Retina (tissue), 1 donor: ENCODE measurements around the gene IQCK.
A peak's percentile ranks its signal among the peaks of the same experiment; 100 is the strongest.

ENCODE experiments used
- DNase-seq: peaks from one replicate; pipeline ENCODE4 v3.0.0-alpha.2; 2016

Gene IQCK

DNA sequence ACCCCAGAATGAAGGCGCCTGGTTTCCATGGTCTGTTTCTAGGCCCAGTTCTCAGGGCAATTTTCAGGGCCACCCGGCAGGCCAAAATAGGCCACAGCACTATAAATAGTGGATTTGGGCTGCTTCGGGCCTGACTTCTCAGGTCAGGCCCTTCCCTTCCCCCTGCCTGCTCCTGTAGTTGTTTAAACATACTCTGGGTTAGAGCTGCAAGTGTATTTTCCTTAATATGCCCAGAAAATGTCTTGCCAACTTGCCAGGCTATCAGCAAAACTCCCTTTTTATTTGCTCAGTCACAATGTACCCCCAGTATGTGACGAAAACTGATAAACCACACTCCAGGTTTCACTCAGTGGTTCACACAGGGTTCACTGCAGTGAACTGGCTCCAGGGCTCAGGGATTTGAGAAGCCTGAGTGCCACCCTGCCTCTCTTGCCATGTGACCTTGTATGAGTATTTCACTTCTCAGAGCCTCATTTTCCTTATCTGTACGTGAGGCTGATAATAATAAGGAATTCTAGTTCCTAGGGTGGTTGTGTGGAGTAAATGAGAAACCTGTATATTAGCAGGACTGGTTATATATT is 90.1 kb downstream of the IQCK start:
- DNase-seq = peak; percentile 12

- DNase-seq = no peak
These were observed 91.1 kb downstream of the IQCK start for GRCh38 chr16:19809121-19809635.

- no peak for DNase-seq
These were observed 91.6 kb downstream of the IQCK start for GRCh38 chr16:19809693-19810092.

DNA sequence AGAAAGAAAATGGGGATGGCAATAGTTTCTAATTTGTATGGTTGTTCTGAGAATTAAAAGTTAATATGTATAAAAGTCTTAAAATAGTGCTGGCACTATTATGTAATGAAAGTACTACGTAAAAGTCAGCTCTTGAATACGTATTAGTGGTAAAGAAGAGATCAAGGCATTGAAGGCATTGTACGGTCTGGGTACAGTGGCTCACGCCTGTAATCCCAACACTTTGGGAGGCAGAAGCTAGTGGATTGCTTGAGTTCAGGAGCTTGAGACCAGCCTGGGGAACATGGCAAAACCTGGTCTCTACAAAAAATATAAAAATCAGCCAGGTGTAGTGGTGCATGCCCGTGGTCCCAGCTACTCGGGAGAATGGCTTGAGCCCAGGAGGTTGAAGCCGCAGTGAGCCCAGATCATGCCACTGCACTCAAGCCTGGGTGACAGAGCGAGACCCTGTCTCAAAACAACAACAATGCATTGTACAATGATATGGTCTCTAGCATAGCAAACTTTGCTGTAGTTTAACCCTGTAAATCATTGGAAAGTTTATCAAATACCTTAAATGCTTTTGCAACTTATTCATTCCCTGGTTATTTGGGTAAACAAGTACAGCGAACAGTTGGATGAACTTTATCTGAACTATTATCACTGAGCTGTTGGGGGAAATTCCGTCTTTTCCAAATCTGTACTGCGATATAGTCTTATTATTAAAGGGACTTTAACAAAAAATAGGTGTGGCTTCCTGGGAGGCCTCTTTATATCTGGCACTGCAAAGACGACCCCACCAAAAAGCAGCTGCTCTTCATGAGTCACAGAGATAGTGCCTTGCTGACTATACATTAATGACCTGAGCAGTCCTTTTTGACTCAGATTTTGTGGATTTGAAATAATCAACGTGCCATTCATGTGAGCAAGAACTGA is 93.0 kb downstream of the IQCK start:
- no peak for DNase-seq

GRCh38 chr16:19812986-19813385 is 94.9 kb downstream of the IQCK start:
- DNase-seq = no peak

DNA sequence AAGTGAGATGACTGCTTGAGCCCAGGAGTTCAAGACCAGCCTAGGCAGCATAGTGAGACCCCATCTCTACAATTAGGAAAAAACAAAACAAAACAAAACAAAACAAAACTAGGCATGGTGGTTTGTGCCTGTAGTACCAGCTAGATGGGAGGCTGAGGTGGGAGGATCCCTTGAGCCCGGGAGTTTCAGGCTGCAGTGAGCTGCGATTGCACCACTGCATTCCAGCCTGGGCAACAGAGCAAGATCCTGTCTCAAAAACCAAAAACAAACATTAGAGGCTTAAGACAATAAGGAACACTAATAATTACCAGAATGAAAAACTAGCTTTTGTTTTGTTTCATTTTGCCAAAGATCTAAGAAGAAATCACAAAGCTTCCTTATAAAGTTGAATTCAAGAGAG is 97.3 kb downstream of the IQCK start:
- no peak for DNase-seq

DNA sequence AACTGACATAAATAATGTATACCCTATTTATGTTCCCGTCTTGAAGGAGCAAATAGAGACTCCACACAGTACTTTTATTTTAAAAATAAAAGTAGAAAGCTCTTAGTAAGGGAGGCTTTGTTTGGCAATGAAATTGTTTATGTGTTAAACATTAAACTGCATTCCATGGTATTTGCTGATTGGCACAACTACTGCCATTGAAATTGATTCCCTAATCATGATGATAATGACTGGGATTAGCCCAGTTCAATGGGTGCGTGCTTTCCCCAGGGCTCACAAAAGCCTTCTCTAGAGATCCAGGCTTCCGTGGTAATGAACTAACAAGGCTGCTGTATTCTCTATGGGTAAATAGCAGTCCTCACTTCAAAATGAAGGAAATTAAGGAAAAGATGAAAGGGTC is 99.1 kb downstream of the IQCK start:
- DNase-seq = no peak

GRCh38 chr16:19817875-19818274 is 99.8 kb downstream of the IQCK start:
- DNase-seq = no peak

DNA sequence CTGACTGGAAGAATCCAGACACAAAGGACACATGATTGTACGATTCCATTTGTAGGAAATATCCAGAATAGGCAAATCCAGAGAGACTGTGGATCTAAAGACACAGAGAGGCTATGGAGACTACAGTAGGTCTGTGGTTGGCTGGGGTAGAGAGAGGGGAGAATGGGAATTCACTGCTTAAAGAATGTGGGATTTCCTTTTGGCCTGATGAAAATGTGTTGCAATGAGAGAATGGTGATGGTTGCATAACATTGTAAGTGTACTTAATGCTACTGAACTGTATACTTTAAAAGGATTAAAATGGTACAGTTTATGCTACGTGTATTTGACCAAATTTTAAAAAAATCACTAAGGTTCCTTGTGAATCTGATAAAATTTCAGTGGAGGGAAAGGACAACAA is 104.5 kb downstream of the IQCK start:
- no peak for DNase-seq

DNA sequence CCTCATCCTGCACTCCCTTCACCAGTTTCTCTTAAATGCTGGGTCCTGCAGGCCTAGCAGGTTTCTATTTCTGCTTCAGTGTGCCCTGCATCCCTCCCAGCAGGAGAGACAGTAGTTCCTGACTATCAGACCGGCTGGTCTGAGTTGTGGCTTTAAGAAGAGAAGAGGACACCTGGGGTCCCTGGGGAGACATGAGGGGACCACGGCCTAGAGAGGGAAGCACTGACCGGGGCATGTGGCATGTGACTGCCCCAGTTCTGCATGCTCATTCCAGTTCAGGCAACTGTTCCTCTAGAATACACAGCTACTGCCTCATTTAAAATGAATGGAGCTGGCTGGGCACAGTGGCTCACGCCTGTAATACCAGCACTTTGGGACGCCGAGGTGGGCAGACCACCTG is 105.3 kb downstream of the IQCK start:
- DNase-seq = no peak

DNA sequence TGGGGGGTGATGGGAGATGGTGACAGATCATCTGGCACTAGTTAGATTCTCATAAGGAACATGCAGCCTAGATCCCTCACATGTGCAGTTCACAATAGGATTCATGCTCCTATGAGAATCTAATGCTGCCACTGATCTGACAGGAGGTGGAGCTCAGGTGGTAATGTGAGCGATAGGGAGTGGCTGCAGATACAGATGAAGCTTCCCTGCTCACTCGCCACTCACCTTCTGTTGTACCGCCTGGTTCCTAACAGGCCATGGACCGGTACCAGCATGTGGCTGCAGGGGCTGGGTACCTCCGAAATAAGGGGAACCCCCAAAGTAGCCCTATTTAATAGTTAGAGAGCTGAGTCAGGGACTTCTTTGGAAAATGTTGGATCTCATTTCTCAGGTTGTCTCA is 106.1 kb downstream of the IQCK start:
- no peak for DNase-seq

GRCh38 chr16:19829844-19830692 is 112.0 kb downstream of the IQCK start:
- no peak for DNase-seq

DNA sequence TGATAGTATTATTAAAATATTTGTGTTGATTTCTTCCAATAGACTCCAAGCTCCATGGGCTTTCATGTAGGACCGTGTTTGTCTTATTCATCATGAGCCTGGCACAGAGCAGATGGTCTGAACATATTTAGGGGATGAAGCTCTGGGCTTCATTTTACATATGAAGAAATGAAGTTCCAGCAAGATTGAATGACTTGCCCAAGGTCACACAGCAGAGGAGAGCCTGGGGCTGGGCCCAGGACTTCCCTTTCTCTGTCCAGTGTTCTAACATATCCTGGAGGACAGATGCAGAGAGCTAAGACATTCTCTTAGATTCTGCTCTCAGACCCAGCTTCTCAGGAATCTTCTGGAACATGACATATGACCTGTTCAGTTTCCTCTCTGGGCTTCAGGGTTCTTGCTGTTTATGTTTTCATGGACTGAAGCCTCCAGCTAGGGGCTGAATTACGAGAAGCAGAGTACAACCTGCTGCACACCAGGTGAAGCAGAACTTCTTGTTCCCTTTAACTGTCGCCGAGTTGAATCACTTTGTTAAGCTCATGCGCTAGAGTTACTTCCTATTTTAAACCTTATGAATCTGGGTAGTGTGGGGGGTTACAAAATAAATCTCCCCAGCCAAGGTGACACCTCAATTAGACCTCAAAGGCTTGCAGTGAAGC is 113.0 kb downstream of the IQCK start:
- DNase-seq = no peak

- no peak for DNase-seq
These were observed 113.6 kb downstream of the IQCK start for GRCh38 chr16:19831678-19832077.

GRCh38 chr16:19833176-19833575 is 115.1 kb downstream of the IQCK start:
- DNase-seq = no peak

GRCh38 chr16:19833581-19833980 is 115.5 kb downstream of the IQCK start:
- DNase-seq = no peak

DNA sequence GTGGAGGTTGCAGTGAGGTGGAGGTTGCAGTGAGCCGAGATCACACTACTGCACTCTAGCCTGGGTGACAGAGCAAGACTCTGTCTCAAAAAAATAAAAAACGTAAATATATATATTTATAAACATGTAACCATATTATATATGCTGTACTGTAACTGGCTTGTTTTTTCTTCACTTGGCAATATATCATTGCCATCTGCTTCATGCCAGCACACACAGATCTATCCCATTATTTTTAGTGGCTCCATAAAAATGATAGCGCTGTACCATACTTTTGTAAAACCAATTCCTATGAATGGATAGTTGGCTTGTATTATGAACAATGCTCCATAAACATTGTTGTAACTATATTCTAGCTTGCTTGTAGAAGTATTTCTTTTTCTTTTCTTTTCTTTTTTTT is 117.1 kb downstream of the IQCK start:
- DNase-seq = no peak

DNA sequence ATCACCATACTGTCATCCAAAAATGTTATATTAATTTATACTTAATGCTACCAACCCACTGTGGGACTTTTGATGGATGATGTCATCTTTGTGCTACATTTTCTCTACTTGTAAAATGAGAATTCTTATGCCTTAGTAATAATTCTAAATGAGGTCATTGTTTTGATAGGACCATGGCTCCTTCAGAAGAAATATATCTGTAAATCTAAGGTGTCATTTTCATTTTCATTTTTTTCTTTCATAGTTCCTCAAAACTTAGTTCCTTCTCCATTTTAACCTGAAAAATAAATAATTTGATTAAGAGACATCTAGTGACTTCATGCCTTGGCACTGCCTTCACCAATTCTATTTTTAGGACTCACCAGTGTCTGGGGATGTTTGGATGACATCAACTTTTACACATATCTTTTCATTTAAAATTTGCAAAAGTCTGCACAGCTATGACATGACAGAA is 117.9 kb downstream of the IQCK start:
- no peak for DNase-seq

GRCh38 chr16:19837331-19837980 is 119.4 kb downstream of the IQCK start:
- DNase-seq = no peak

DNA sequence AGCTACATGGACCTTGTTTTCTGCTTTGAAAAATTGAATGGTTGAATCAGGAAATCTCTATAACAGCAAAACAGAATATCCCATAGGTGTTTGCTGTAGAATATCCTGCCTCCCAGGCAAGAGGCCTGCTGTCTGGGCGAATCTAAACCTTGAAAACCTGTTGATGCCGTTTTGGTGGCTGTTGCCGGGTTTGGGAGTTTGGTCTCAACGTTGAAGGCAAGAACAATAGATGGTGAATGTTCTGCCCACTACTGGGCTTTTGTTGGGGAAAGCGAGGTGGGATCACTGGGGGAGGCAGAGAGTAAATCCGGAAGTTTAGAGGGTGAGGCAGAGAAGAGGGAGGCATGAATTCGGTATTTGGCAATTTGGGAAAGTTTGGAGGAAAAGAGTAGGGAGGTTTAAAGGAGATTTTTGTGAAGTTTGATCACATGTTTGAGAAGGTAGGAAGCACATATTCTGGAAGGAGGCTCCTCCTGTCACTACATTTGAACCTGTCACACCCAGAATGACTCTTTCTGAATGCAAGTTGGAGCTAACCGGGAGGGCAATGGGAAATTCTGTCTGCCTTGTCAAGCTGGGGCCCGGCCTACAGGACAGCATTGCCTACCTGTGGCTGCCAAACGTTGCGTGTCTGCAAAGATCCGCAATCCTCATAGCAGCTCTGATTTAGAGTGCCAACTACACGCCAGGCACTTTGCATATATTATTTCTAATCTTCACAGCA is 120.1 kb downstream of the IQCK start:
- DNase-seq = no peak

GRCh38 chr16:19840524-19841110 is 122.5 kb downstream of the IQCK start:
- no peak for DNase-seq
